Measurements from ENCODE around the gene HK1.

The HK1 gene

DNA sequence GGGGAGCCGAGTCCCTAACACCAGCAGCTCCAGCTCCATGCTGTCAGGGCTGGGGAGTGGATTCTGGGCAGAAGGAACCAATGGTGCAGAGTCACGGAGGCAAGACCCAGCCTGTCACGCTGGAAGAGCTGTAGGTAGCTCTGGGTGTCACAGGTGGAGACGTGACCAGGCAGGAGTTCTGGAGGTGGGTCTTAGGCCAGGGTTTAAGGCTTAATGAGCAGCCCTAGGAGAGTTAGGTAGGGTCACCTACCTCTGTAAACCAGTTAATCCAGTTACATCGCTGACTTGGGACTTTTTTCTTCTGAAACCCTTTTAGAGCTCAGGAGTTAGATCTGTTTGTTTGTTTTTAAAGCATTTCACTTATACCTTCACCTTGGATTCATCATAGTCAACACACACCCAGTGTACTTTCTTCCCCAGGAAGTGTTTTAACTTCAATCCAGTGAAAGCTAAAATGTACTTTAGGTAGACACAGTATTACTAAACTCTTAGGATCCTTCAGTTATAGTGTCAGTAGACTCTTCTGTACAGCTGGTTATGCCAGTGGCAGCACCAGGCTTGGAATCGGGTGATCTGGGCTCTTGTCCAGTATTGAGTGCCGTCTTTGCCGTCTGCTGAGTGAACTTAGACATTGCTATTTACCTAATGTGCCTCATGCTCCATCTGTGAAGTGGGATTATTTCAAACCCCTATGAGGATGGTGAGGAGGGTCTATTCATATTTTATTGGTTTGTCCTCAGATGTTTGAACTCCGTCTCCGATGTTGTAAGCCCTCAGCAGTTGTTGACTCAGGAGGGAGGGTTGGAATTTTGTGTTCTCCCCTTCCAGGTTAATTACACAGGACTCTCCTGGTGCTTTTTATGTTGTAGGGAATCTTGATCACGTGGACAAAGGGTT, 107.4 kb downstream of the HK1 start:
- Histone ChIP-seq H3K9me3 (ENCODE audit: severe bottlenecking) (no peaks in the 10 kb centered on the region), H3K27ac (peak overlapping the region; percentile 37), H3K27me3 (ENCODE audit: insufficient read depth, low read depth, severe bottlenecking) (no peaks in the 10 kb centered on the region), H3K36me3 (peaks cover 52% of the 10 kb centered on the region), H3K4me3 (ENCODE audit: low read depth, low read length) (no peak overlapping the region)
- TF ChIP-seq, protein P1, sequence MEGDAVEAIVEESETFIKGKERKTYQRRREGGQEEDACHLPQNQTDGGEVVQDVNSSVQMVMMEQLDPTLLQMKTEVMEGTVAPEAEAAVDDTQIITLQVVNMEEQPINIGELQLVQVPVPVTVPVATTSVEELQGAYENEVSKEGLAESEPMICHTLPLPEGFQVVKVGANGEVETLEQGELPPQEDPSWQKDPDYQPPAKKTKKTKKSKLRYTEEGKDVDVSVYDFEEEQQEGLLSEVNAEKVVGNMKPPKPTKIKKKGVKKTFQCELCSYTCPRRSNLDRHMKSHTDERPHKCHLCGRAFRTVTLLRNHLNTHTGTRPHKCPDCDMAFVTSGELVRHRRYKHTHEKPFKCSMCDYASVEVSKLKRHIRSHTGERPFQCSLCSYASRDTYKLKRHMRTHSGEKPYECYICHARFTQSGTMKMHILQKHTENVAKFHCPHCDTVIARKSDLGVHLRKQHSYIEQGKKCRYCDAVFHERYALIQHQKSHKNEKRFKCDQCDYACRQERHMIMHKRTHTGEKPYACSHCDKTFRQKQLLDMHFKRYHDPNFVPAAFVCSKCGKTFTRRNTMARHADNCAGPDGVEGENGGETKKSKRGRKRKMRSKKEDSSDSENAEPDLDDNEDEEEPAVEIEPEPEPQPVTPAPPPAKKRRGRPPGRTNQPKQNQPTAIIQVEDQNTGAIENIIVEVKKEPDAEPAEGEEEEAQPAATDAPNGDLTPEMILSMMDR (IDR thresholded peaks at IDR 0.05; ENCODE audit: low read depth, low read length) = no peak
- peak; percentile 61 for DNase-seq

DNA sequence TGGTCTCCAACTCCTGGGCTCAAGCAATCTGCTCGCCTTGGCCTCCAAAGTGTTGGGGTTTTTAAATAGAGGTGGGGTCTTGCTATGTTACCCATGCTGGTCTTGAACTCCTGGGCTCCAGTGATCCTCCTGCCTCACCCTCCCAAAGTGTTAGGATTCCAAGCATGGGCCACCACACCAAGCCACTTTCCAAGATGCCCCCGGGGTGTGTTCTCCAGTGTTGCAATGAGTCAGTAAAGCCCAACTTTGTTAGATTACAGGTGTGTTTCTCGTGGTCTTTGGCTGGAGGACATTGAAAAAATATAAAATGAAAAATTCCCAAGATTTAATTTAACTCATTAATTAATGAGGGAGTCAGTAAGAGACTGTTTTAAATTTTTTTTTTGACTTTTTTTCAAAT, 109.2 kb downstream of the HK1 start:
- H3K9me3 ChIP-seq (ENCODE audit: severe bottlenecking) = no peaks in the 10 kb centered on the region
- no peaks in the 10 kb centered on the region for H3K27me3 ChIP-seq (ENCODE audit: insufficient read depth, low read depth, severe bottlenecking)
- H3K4me3 ChIP-seq (ENCODE audit: low read depth, low read length) = no peak overlapping the region
- H3K36me3 ChIP-seq = peaks cover 47% of the 10 kb centered on the region
- TF ChIP-seq, protein P1 (IDR thresholded peaks at IDR 0.05; ENCODE audit: low read depth, low read length) = no peak
- no peak overlapping the region for H3K27ac ChIP-seq
- DNase-seq = no peak

DNA sequence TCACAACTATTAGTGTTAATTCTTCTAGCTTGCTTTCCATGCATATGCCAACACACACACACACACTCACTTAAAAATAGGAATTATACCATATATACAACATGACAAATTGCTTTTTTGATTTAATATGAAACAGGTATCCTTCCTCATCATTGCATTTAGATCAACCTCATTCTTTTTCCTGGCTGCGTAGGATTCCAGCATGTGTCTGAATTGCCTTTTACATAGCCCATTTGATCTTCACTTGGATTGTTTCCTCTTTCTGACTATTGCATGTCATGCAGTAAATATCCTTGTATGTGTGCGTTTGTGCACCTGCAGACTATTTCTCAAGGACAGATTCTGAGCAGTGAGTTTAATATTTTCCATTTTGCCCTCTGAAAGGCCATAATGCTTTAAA, 110.2 kb downstream of the HK1 start:
- Histone ChIP-seq H3K4me3 (ENCODE audit: low read depth, low read length) (no peak overlapping the region), H3K36me3 (peaks cover 42% of the 10 kb centered on the region), H3K27ac (no peak overlapping the region), H3K9me3 (ENCODE audit: severe bottlenecking) (no peaks in the 10 kb centered on the region), H3K27me3 (ENCODE audit: insufficient read depth, low read depth, severe bottlenecking) (no peaks in the 10 kb centered on the region)
- TF ChIP-seq, protein P1 (IDR thresholded peaks at IDR 0.05; ENCODE audit: low read depth, low read length) = no peak
- no peak for DNase-seq

DNA sequence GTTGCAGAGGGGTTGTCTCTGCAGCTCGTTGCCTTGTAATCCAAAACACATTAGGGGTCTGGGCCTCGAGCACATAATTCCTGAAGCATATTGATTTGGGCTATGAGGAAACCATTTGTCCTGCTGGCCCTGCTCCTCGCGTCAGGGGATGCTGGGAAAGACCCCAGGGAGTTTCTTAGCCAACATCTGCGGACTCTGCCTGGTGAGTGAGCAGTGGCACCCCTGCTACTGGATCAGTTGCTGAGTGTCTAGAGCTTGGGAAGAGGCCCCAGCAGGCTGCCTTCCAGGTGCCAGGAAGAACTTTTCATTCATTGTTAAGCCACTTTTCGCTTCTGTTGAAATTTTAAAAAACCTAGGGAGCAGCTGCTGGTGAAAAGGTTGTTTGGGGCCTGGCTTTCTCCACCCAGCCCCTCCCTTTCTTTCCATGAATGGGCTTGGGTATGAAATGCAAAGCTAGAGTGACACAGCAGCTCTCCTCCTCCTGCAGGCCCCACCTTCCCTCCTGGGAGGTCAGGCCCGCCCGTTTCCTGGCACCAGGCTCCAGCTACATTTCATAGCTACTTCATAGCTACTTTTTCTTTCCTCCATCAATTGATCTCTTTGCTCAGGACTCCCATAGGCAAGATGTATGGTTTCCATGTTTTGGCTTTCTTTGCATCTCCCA, 111.7 kb downstream of the HK1 start:
- no peaks in the 10 kb centered on the region for H3K27me3 ChIP-seq (ENCODE audit: insufficient read depth, low read depth, severe bottlenecking)
- no peak overlapping the region for H3K4me3 ChIP-seq (ENCODE audit: low read depth, low read length)
- TF ChIP-seq, protein P1 (IDR thresholded peaks at IDR 0.05; ENCODE audit: low read depth, low read length) = no peak
- H3K9me3 ChIP-seq (ENCODE audit: severe bottlenecking) = no peaks in the 10 kb centered on the region
- peaks cover 33% of the 10 kb centered on the region for H3K36me3 ChIP-seq
- no peak overlapping the region for H3K27ac ChIP-seq
- DNase-seq = no peak

DNA sequence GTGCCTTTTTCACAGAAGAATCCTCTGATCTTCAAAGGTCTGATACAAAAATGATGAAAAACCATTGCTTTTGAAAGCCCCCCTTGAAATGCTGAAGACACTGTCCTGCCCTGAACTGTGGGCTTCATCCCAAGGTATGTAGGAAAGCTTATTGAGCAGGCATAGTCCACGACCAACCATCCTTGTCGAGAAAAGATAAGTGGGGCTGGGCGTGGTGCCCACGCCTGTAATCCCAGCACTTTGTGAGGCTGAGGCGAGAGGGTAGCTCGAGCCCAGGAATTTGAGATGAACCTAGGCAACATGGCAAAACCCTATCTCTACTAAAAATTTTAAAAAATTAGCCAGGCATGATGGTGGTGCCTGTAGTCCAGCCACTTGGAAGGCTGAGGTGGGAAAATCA, 112.9 kb downstream of the HK1 start:
- H3K4me3 ChIP-seq (ENCODE audit: low read depth, low read length) = no peak overlapping the region
- peaks cover 26% of the 10 kb centered on the region for H3K36me3 ChIP-seq
- H3K9me3 ChIP-seq (ENCODE audit: severe bottlenecking) = no peaks in the 10 kb centered on the region
- no peak for DNase-seq
- no peak overlapping the region for H3K27ac ChIP-seq
- TF ChIP-seq, protein P1 (IDR thresholded peaks at IDR 0.05; ENCODE audit: low read depth, low read length) = no peak
- H3K27me3 ChIP-seq (ENCODE audit: insufficient read depth, low read depth, severe bottlenecking) = no peaks in the 10 kb centered on the region
